Heart left ventricle (tissue), 13 donors: Measurements from ENCODE around the gene ALAS1.

Experiments
- CTCF ChIP-seq, 12 donors: fragments of 200-600 bp; sonication (generic) in 4 of 12; IDR thresholded peaks; one replicate each; pipeline versions ENCODE4 v1.5.0 to v1.8.0; 2018 to 2022; ENCODE audit warnings: antibody characterized with exemption in 12 of 12, mild to moderate bottlenecking in 5 of 12
- POLR2A ChIP-seq, 2 donors: fragments of 450-650 bp; IDR thresholded peaks; one replicate each; pipeline ENCODE4 v1.6.1; 2017; ENCODE audit warnings: antibody characterized with exemption in 2 of 2, mild to moderate bottlenecking in 2 of 2, moderate library complexity in 2 of 2
- donor health status: ischemic (EF 13 %, LVEDD 7.1; RV severe dilation, severe dysfunction).
- donor health status: DM: no; HTN: yes; CAD: no.
- donor health status: DM: no; HTN: no; CAD: no.
- donor health status: ischemic (EF 25% LVEDD 6.9; RV normal size, moderate dysfunction).
- donor health status: ischemic (EF 25% LVEDD 5.7; RV mildly dilated, moderate dysfunction).
- donor health status: ischemic (EF 35%, LVEDD 5.7; RV mildly dilated, moderate dysfunction).
- donor health status: nonischemic (EF 11% LVEDD 7.7; RV severe dilation, severe dysfunction).
- donor health status: DM: yes; HTN: yes; CAD: no.
- donor health status: PGD.
- donor health status: ischemic (EF 29% LVEDD 5.4; RV normal size, mild dysfunction).
- donor health status: nonischemic (EF 23%, LVEDD 6.1; RV moderate dilation, normal function).

- no peak for TF ChIP-seq POLR2A (IDR thresholded peaks at IDR 0.05)
- TF ChIP-seq CTCF (IDR thresholded peaks at IDR 0.05), result peak in 1 of 12 donors; percentile 8
Measured at GRCh38 chr3:52227117-52227516, 29.2 kb downstream of the ALAS1 start.
